HepG2 (cell line): Measurements from ENCODE around the gene PRKAB1. TPM values are rescaled to one million over a fixed set of nuclear protein-coding genes. Genes with fewer than 3 reads are reported as not detected.

Experiments used
- ATAC-seq: fragments of 200-7000 bp; cut with Tn5 transposase; 3 replicates; pipeline ENCODE4 v1.9.1; 2020; ENCODE audit warnings: mild to moderate bottlenecking, moderate library complexity
- BruUV-seq: library from RNA; stranded (reverse); fragments of 400-500 nt; replicated peaks from 2 replicates; lab custom pipeline; 2021; lab: Mats Ljungman, UMichigan
- CTCF ChIA-PET: fragments of 300-600 bp; formaldehyde crosslinking; extraction: SDS; loops from one replicate; lab custom pipeline; 2021; ENCODE audit warnings: low total read pairs, inconsistent platforms, low intra/inter-chr PET ratio; lab: Yijun Ruan, JAX
- POLR2A ChIA-PET: fragments of 350-600 bp; sonication (Branson Sonifier 250); formaldehyde crosslinking; loops from one replicate; lab custom pipeline; 2020; ENCODE audit warnings: antibody characterized with exemption, inconsistent platforms; lab: Yijun Ruan, JAX
- DNase-seq: peaks from one replicate; pipeline ENCODE4 v3.0.0-alpha.2; 2015; ENCODE audit warnings: low spot score
- FAIRE-seq: peaks from 3 replicates; lab custom pipeline; 2011; peaks lifted over from hg19 to GRCh38; lab: Jason Lieb, UNC
- H2AFZ ChIP-seq: one replicate; pipeline ENCODE4 v1.6.1; 2011; ENCODE audit warnings: low read length, inconsistent platforms
- H3K27ac ChIP-seq: fragments of 300-600 bp; 3 replicates; pipeline ENCODE4 v1.8.0; 2011; ENCODE audit warnings: mixed run types, mild to moderate bottlenecking, mixed read lengths, low read length, inconsistent platforms; ENCODE audit not compliant: insufficient read depth; ENCODE audit errors: extremely low read length
- H3K27me3 ChIP-seq, 2 experiments: fragments of 200-600 bp in 1 of 2; 2 replicates in 1 of 2; 3 replicates in 1 of 2; pipeline versions ENCODE4 v1.6.0 to v1.8.0; 2011; ENCODE audit warnings: low read length in 2 of 2, mild to moderate bottlenecking in 2 of 2, moderate library complexity in 2 of 2, inconsistent platforms in 1 of 2; ENCODE audit not compliant: insufficient read depth in 2 of 2, control insufficient read depth in 1 of 2
- H3K36me3 ChIP-seq, 2 experiments: fragments of 200-600 bp in 1 of 2; replicated peaks in 1 of 2; 2 replicates in 1 of 2; 3 replicates in 1 of 2; pipeline versions ENCODE4 v1.5.1 to v1.8.0; 2011; ENCODE audit warnings: low read length in 2 of 2, inconsistent platforms in 1 of 2; ENCODE audit not compliant: insufficient read depth in 2 of 2, control insufficient read depth in 1 of 2
- H3K4me1 ChIP-seq: 2 replicates; pipeline ENCODE4 v1.5.1; 2012; ENCODE audit warnings: low read length, inconsistent platforms; ENCODE audit not compliant: insufficient read depth
- H3K4me2 ChIP-seq: 2 replicates; pipeline ENCODE4 v1.6.0; 2011; ENCODE audit warnings: low read depth, low read length, inconsistent platforms
- H3K4me3 ChIP-seq, 3 experiments: fragments of 200-600 bp in 1 of 3; sonication (generic), shearing (Covaris generic) in 1 of 3; replicated peaks in 1 of 3; 2 replicates each; pipeline ENCODE4 v1.5.1; 2011 to 2016; ENCODE audit warnings: low read length in 3 of 3, inconsistent platforms in 2 of 3, low read depth in 2 of 3, mild to moderate bottlenecking in 2 of 3, control low read depth in 1 of 3, mixed read lengths in 1 of 3; ENCODE audit not compliant: insufficient read depth in 1 of 3
- H3K79me2 ChIP-seq: one replicate; pipeline ENCODE4 v1.6.1; 2011; ENCODE audit warnings: low read length, inconsistent platforms; ENCODE audit not compliant: insufficient read depth
- H3K9ac ChIP-seq: 2 replicates; pipeline ENCODE4 v1.6.0; 2011; ENCODE audit warnings: mild to moderate bottlenecking, low read depth, low read length, inconsistent platforms; ENCODE audit not compliant: insufficient read depth
- H3K9me3 ChIP-seq: 2 replicates; pipeline ENCODE4 v1.5.1; 2012; ENCODE audit warnings: mild to moderate bottlenecking, low read length
- H4K20me1 ChIP-seq: 2 replicates; pipeline ENCODE4 v1.6.0; 2011; ENCODE audit warnings: inconsistent platforms, mild to moderate bottlenecking, low read length, moderate library complexity; ENCODE audit not compliant: insufficient read depth
- ARNT2 ChIP-seq: sonication (generic); formaldehyde crosslinking; IDR thresholded peaks from 2 replicates; pipeline ENCODE4 v1.8.0; 2022; ENCODE audit warnings: mild to moderate bottlenecking, low read depth, missing genetic modification reagents, moderate library complexity
- CTCF ChIP-seq: sonication (generic); formaldehyde crosslinking; IDR thresholded peaks from 2 replicates; pipeline ENCODE4 v1.5.0; 2020; ENCODE audit warnings: mild to moderate bottlenecking, missing genetic modification reagents, moderate library complexity
- HDAC6 ChIP-seq: fragments of 200-600 bp; sonication (generic); IDR thresholded peaks from 2 replicates; pipeline ENCODE4 v1.7.0; 2017; ENCODE audit warnings: mild to moderate bottlenecking, antibody characterized with exemption, low read length, low read depth
- JUND ChIP-seq: sonication (generic); formaldehyde crosslinking; IDR thresholded peaks from 2 replicates; pipeline ENCODE4 v1.8.0; 2022; ENCODE audit warnings: mild to moderate bottlenecking, missing genetic modification reagents
- PHF21A ChIP-seq: sonication (generic); formaldehyde crosslinking; IDR thresholded peaks from 2 replicates; pipeline ENCODE4 v1.5.0; 2020; ENCODE audit warnings: mild to moderate bottlenecking, missing genetic modification reagents
- SOX13 ChIP-seq, 3 experiments: fragments of 450-650 bp in 1 of 3; sonication (generic) in 1 of 3; formaldehyde crosslinking in 1 of 3; IDR thresholded peaks in 2 of 3; conservative IDR thresholded peaks in 1 of 3; 2 replicates each; pipeline versions ENCODE4 v1.5.0 to v1.6.1; 2016 to 2020; ENCODE audit warnings: antibody characterized with exemption in 1 of 3, mild to moderate bottlenecking in 1 of 3, missing compliant biosample characterization in 1 of 3, missing genetic modification reagents in 1 of 3, moderate library complexity in 1 of 3
- ZFP62 ChIP-seq: sonication (generic); formaldehyde crosslinking; IDR thresholded peaks from 2 replicates; pipeline ENCODE4 v1.4.0; 2020; ENCODE audit warnings: missing genetic modification reagents
- ZKSCAN8 ChIP-seq: IDR thresholded peaks from 2 replicates; pipeline ENCODE4 v1.6.1; 2016; ENCODE audit warnings: borderline replicate concordance, missing genetic modification reagents, missing compliant biosample characterization
- ZMYM2 ChIP-seq: sonication (generic); formaldehyde crosslinking; IDR thresholded peaks from 2 replicates; pipeline ENCODE4 v1.8.0; 2022; ENCODE audit warnings: mild to moderate bottlenecking, missing genetic modification reagents
- ZNF10 ChIP-seq: sonication (generic); formaldehyde crosslinking; IDR thresholded peaks from 2 replicates; pipeline ENCODE4 v1.4.0; 2020; ENCODE audit warnings: mild to moderate bottlenecking, low read depth, missing genetic modification reagents, borderline replicate concordance
- ZNF136 ChIP-seq: sonication (generic); formaldehyde crosslinking; IDR thresholded peaks from 2 replicates; pipeline ENCODE4 v1.8.1; 2022; ENCODE audit warnings: low read depth, mild to moderate bottlenecking, moderate library complexity, missing genetic modification reagents
- ZNF496 ChIP-seq: sonication (generic); formaldehyde crosslinking; IDR thresholded peaks from 2 replicates; pipeline ENCODE4 v1.8.1; 2023; ENCODE audit warnings: mild to moderate bottlenecking, moderate library complexity, missing genetic modification reagents; ENCODE audit not compliant: insufficient replicate concordance
- ZSCAN22 ChIP-seq: sonication (generic); formaldehyde crosslinking; IDR thresholded peaks from 2 replicates; pipeline ENCODE4 v1.4.0; 2020; ENCODE audit warnings: mild to moderate bottlenecking, missing genetic modification reagents
- WGBS: methylation state at CpG from one replicate; pipeline ENCODE4 v1.1.6; 2017; ENCODE audit warnings: low lambda C conversion rate; 5-methylcytosine and 5-hydroxymethylcytosine counted together
- in situ Hi-C: cut with HindIII; loops from 2 replicates; pipeline ENCODE4 v1.10.0; 2017; ENCODE audit warnings: low pct_unique_long_range_greater_than_20kb; ENCODE audit not compliant: extremely low pct_ligation_motif_present
- intact Hi-C: fragments of 100-400 bp; cut with micrococcal nuclease; formaldehyde crosslinking; loops from one replicate; pipeline ENCODE4 v1.10.0; 2022; ENCODE audit not compliant: unreplicated experiment
- polyA plus RNA-seq, 8 experiments: library from polyadenylated mRNA; depleted of rRNA in 3 of 8; stranded (reverse) in 7 of 8; unstranded in 1 of 8; fragments of >200 nt; fragmentation: Illumina TruSeq in 4 of 8; extraction: Trizol in 4 of 8; gene quantifications; 2 replicates each; pipeline versions ENCODE4 v1.2.1 to v1.2.3, GENCODE V29; 2011 to 2016; ENCODE audit warnings: low read depth in 4 of 8, missing spikeins in 1 of 8, mixed read lengths in 1 of 8; ENCODE audit not compliant: insufficient read depth in 1 of 8
- total RNA-seq, 5 experiments: library from RNA; depleted of rRNA; stranded (reverse); fragments of >200 nt; fragmentation: Illumina TruSeq; extraction: Trizol; gene quantifications; 2 replicates each; pipeline ENCODE4 v1.2.3, GENCODE V29; 2016; ENCODE audit warnings: low read depth in 1 of 5
- TF ChIP-seq, protein P1 (sequence below): IDR thresholded peaks from 2 replicates; pipeline ENCODE4 v1.6.1; 2012; ENCODE audit warnings: low read length, improper control_type of control experiment
- TF ChIP-seq, protein P2 (sequence below): sonication (generic); formaldehyde crosslinking; IDR thresholded peaks from 2 replicates; pipeline ENCODE4 v1.5.1; 2020; ENCODE audit warnings: mild to moderate bottlenecking, missing genetic modification reagents

The PRKAB1 gene
- total and polyA plus RNA-seq, 2 of the 13 experiments (the other 11 are each of a cell fraction or from before 2014, with no cell fraction given) = 28.4 to 35.5 TPM

GRCh38 chr12:119674560-119674959 is 6.6 kb downstream of the PRKAB1 start:
- in situ Hi-C loops = no loop called here
- Histone ChIP-seq H3K9me3 (no peaks in the 10 kb centered on the region), H3K79me2 (peaks cover 4% of the 10 kb centered on the region), H3K4me1 (peaks cover 31% of the 10 kb centered on the region), H3K4me3 (no peak overlapping the region), H3K9ac (no peak overlapping the region), H3K36me3 (peaks cover 36 to 89% of the 10 kb centered on the region in 2 experiments), H3K27me3 (no peaks in the 10 kb centered on the region), H2AFZ (no peak overlapping the region), H4K20me1 (peaks cover 11% of the 10 kb centered on the region), H3K4me2 (no peak overlapping the region), H3K27ac (no peak overlapping the region)
- WGBS = 100% methylated on average over 2 of the region's 4 CpGs
- ChIA-PET CTCF (no interaction called here), POLR2A (interaction anchor here (2.3 kb wide), 1 partner anchor 9 kb away, joined by 6 read pairs; no protein-coding TSS in a partner anchor)
- BruUV-seq = no TSS peak
- FAIRE-seq = no peak
- intact Hi-C loops = no loop called here
- TF ChIP-seq ZMYM2 (CRISPR knock-in tag) (no peak), CTCF (CRISPR knock-in tag) (no peak), ZNF136 (CRISPR knock-in tag) (no peak), ZSCAN22 (CRISPR knock-in tag) (no peak), SOX13 (IDR thresholded peaks at IDR 0.05) (no peak), SOX13 (CRISPR knock-in tag; conservative IDR thresholded peaks at IDR 0.05 in 1 of 2, IDR thresholded peaks at IDR 0.05 in 1 of 2) (no peak), ZKSCAN8 (CRISPR knock-in tag) (no peak), ZFP62 (CRISPR knock-in tag) (no peak), ZNF496 (CRISPR knock-in tag) (no peak), HDAC6 (no peak), PHF21A (CRISPR knock-in tag) (no peak), ZNF10 (no peak), JUND (CRISPR knock-in tag) (no peak), ARNT2 (CRISPR knock-in tag) (no peak)
- TF ChIP-seq, protein P1, sequence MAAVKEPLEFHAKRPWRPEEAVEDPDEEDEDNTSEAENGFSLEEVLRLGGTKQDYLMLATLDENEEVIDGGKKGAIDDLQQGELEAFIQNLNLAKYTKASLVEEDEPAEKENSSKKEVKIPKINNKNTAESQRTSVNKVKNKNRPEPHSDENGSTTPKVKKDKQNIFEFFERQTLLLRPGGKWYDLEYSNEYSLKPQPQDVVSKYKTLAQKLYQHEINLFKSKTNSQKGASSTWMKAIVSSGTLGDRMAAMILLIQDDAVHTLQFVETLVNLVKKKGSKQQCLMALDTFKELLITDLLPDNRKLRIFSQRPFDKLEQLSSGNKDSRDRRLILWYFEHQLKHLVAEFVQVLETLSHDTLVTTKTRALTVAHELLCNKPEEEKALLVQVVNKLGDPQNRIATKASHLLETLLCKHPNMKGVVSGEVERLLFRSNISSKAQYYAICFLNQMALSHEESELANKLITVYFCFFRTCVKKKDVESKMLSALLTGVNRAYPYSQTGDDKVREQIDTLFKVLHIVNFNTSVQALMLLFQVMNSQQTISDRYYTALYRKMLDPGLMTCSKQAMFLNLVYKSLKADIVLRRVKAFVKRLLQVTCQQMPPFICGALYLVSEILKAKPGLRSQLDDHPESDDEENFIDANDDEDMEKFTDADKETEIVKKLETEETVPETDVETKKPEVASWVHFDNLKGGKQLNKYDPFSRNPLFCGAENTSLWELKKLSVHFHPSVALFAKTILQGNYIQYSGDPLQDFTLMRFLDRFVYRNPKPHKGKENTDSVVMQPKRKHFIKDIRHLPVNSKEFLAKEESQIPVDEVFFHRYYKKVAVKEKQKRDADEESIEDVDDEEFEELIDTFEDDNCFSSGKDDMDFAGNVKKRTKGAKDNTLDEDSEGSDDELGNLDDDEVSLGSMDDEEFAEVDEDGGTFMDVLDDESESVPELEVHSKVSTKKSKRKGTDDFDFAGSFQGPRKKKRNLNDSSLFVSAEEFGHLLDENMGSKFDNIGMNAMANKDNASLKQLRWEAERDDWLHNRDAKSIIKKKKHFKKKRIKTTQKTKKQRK = no peak
- TF ChIP-seq, protein P2, sequence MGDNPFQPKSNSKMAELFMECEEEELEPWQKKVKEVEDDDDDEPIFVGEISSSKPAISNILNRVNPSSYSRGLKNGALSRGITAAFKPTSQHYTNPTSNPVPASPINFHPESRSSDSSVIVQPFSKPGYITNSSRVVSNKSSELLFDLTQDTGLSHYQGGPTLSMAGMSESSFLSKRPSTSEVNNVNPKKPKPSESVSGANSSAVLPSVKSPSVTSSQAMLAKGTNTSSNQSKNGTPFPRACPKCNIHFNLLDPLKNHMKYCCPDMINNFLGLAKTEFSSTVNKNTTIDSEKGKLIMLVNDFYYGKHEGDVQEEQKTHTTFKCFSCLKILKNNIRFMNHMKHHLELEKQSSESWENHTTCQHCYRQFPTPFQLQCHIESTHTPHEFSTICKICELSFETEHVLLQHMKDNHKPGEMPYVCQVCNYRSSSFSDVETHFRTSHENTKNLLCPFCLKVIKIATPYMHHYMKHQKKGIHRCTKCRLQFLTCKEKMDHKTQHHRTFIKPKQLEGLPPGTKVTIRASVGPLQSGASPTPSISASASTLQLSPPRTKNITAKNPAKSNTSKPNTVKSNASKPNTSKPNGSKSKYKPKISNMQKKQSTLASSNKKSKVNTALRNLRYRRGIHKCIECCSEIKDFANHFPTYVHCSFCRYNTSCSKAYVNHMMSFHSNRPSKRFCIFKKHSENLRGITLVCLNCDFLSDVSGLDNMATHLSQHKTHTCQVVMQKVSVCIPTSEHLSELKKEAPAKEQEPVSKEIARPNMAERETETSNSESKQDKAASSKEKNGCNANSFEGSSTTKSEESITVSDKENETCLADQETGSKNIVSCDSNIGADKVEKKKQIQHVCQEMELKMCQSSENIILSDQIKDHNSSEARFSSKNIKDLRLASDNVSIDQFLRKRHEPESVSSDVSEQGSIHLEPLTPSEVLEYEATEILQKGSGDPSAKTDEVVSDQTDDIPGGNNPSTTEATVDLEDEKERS = no peak
- no peak for ATAC-seq
- no peak for DNase-seq
